ENCODE measurements around the gene NPBWR2.

Gene NPBWR2

DNA sequence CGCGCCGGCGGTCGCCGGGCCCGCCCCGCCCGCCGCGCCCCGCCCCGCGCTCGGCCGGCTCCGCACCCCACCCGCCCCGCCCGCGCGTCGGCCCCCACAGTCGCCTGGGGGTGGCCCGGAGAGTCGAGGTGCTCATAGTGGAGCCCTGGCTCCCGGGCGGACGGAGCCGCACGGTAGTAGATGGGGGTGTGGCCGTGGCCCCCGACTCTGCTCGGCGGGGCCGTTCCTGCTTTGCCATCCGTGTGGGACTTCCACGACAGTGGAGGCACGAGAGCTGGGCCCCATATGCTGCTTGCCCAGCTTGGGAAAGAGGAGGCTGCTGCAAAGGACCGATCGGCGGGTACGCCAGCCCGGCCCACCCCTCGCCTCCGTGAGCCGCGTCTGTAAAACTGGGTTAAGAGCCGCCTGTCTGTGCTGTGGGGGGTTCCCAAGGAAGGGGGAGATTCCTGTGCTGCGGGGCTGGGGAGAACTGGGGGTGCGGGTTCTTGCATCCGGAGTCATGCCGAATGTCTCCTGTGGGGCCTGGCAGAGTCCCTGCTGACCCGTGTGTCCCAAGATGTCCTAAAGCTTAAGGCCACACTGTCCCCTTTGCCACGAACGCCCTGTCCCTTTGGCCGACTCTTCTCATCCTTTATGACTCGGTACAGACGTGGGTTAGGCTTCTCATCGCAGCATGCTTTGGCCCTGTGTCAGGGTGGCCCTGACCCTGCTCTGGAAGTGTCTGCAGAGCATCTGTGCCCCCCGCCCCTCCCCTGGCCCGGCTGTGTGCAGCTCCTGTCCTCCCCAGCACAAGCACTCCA is 27.2 kb downstream of the NPBWR2 start, which contains the start of gene OPRL1:
Gene OPRL1, plus strand, starts transcription at position 70 of the 800 bp plus-strand sequence. CDS start 12,639 bp downstream, outside the sequence.
- H3K4me3 ChIP-seq (replicated peaks; ENCODE audit: insufficient read depth, low read length), result peak within 1 kb of the TSS; percentile 83
- no peaks in the 10 kb centered on the region for H3K27me3 ChIP-seq (ENCODE audit: insufficient read depth, poor library complexity, severe bottlenecking)
- no peak for DNase-seq (ENCODE audit: low read depth in 1 of 2, low spot score in 1 of 2)
- no peak; the same call in none of the 2 replicates for TF ChIP-seq POLR2AphosphoS5 (IDR thresholded peaks at IDR 0.05; ENCODE audit: low read depth)
- TF ChIP-seq, protein P1, sequence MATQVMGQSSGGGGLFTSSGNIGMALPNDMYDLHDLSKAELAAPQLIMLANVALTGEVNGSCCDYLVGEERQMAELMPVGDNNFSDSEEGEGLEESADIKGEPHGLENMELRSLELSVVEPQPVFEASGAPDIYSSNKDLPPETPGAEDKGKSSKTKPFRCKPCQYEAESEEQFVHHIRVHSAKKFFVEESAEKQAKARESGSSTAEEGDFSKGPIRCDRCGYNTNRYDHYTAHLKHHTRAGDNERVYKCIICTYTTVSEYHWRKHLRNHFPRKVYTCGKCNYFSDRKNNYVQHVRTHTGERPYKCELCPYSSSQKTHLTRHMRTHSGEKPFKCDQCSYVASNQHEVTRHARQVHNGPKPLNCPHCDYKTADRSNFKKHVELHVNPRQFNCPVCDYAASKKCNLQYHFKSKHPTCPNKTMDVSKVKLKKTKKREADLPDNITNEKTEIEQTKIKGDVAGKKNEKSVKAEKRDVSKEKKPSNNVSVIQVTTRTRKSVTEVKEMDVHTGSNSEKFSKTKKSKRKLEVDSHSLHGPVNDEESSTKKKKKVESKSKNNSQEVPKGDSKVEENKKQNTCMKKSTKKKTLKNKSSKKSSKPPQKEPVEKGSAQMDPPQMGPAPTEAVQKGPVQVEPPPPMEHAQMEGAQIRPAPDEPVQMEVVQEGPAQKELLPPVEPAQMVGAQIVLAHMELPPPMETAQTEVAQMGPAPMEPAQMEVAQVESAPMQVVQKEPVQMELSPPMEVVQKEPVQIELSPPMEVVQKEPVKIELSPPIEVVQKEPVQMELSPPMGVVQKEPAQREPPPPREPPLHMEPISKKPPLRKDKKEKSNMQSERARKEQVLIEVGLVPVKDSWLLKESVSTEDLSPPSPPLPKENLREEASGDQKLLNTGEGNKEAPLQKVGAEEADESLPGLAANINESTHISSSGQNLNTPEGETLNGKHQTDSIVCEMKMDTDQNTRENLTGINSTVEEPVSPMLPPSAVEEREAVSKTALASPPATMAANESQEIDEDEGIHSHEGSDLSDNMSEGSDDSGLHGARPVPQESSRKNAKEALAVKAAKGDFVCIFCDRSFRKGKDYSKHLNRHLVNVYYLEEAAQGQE (IDR thresholded peaks at IDR 0.05; ENCODE audit: insufficient replicate concordance, low read depth), result no peak
- no peak for TF ChIP-seq SPI1 (IDR thresholded peaks at IDR 0.05; ENCODE audit: borderline replicate concordance, low read depth)
- TF ChIP-seq GABPA (IDR thresholded peaks at IDR 0.05; ENCODE audit: low read depth), result no peak
- TF ChIP-seq, protein P2, sequence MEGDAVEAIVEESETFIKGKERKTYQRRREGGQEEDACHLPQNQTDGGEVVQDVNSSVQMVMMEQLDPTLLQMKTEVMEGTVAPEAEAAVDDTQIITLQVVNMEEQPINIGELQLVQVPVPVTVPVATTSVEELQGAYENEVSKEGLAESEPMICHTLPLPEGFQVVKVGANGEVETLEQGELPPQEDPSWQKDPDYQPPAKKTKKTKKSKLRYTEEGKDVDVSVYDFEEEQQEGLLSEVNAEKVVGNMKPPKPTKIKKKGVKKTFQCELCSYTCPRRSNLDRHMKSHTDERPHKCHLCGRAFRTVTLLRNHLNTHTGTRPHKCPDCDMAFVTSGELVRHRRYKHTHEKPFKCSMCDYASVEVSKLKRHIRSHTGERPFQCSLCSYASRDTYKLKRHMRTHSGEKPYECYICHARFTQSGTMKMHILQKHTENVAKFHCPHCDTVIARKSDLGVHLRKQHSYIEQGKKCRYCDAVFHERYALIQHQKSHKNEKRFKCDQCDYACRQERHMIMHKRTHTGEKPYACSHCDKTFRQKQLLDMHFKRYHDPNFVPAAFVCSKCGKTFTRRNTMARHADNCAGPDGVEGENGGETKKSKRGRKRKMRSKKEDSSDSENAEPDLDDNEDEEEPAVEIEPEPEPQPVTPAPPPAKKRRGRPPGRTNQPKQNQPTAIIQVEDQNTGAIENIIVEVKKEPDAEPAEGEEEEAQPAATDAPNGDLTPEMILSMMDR (IDR thresholded peaks at IDR 0.05; ENCODE audit: insufficient read depth, low read length), result no peak
- H3K27ac ChIP-seq (replicated peaks), result peak within 1 kb of the TSS; percentile 97

DNA sequence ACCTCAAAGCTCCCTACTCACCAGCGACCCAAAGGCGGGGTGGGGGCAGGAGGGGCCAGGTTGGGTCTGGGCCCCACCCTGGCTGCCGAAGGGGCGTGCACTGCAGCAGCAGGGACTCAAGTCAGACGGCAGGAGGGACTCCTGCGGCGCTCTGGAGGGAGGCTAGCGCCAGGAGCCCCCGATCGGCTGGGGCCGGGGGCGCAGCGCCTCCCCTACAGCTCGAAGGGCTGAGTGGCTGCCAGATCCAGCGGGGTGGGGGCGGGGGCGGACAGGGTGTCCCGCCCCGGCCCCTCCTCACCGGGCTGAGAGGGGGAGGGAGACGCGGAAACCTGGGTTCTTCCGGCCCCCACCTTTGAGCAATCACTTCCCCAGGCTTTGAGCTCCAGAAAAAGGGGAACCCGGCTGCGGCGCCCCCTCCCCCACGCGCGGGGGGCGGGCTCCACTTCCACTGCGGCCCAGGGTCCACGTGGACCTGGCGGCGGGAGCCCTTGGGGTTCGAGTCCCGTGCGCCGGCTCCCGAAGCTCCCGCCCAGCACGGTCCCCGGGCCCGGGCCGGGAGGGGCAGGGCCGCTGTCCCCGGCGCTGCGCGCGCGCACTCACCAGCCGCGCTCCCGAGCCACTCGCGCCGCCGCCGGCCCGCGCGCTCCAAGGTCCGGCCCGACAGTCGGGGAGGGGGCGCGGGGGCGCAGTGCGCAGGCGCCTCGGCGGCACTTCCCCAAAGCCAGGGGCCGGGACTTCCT is 27.9 kb downstream of the NPBWR2 start, which contains the start of gene RGS19:
Gene RGS19, minus strand, starts transcription at position 246 of the 740 bp plus-strand sequence. CDS start 2,632 bp downstream, outside the sequence.
- DNase-seq (ENCODE audit: low read depth in 1 of 2, low spot score in 1 of 2), result peak; percentile 94 to 97

DNA sequence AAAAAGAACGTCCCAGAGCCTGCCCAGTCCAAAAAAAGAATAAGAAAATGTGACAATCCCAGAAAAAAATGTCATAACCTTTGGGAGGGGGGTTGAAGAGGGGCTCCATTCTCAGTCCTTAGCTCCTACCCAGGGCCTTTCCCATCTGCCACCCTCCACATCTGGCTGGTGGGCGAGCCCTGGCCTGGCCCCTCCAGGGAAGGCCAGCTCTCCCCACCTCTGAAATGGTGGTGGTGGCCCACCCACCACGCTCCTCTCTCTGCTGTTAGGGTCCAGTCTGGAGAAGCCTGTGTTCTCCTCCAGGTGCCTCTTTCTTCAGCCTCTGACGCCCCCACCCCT is 28.5 kb downstream of the NPBWR2 start:
- Histone ChIP-seq H3K27me3 (ENCODE audit: insufficient read depth, poor library complexity, severe bottlenecking) (no peaks in the 10 kb centered on the region), H3K4me3 (replicated peaks; ENCODE audit: insufficient read depth, low read length) (peak overlapping the region; percentile 83), H3K27ac (replicated peaks) (peak overlapping the region; percentile 97)
- TF ChIP-seq POLR2AphosphoS5 (IDR thresholded peaks at IDR 0.05; ENCODE audit: low read depth), result no peak
- TF ChIP-seq, protein P1 (IDR thresholded peaks at IDR 0.05; ENCODE audit: insufficient replicate concordance, low read depth), result no peak
- TF ChIP-seq, protein P2 (IDR thresholded peaks at IDR 0.05; ENCODE audit: insufficient read depth, low read length), result no peak
- TF ChIP-seq GABPA (IDR thresholded peaks at IDR 0.05; ENCODE audit: low read depth), result no peak
- TF ChIP-seq SPI1 (IDR thresholded peaks at IDR 0.05; ENCODE audit: borderline replicate concordance, low read depth), result no peak
- DNase-seq (ENCODE audit: low read depth in 1 of 2, low spot score in 1 of 2), result no peak

More for the DNA sequence above, 27.9 kb downstream of the NPBWR2 start, which contains the start of gene RGS19:
- H3K27ac ChIP-seq (replicated peaks), result peak within 1 kb of the TSS; percentile 97
- H3K4me3 ChIP-seq (replicated peaks; ENCODE audit: insufficient read depth, low read length), result peak within 1 kb of the TSS; percentile 83
- TF ChIP-seq GABPA (IDR thresholded peaks at IDR 0.05; ENCODE audit: low read depth) (peak; percentile 51; the same call in 1 of the 2 replicates), SPI1 (IDR thresholded peaks at IDR 0.05; ENCODE audit: borderline replicate concordance, low read depth) (peak; percentile 99), POLR2AphosphoS5 (IDR thresholded peaks at IDR 0.05; ENCODE audit: low read depth) (no peak)
- TF ChIP-seq, protein P2 (IDR thresholded peaks at IDR 0.05; ENCODE audit: insufficient read depth, low read length), result no peak
- TF ChIP-seq, protein P1 (IDR thresholded peaks at IDR 0.05; ENCODE audit: insufficient replicate concordance, low read depth), result no peak
- H3K27me3 ChIP-seq (ENCODE audit: insufficient read depth, poor library complexity, severe bottlenecking), result no peaks in the 10 kb centered on the region

Data from HL-60 (cell line).